A204.1 (cell line): ENCODE data around the gene CSNK1G2.
"Not testable (repeated sequence)": the region's sequence is repeated elsewhere in the genome, so short reads cannot be mapped to it uniquely, and the experiment has no call there.

Experiments
- FAIRE-seq: peaks from 2 replicates; lab custom pipeline; 2012; peaks lifted over from hg19 to GRCh38; lab: Jason Lieb, UNC

CSNK1G2 gene

DNA sequence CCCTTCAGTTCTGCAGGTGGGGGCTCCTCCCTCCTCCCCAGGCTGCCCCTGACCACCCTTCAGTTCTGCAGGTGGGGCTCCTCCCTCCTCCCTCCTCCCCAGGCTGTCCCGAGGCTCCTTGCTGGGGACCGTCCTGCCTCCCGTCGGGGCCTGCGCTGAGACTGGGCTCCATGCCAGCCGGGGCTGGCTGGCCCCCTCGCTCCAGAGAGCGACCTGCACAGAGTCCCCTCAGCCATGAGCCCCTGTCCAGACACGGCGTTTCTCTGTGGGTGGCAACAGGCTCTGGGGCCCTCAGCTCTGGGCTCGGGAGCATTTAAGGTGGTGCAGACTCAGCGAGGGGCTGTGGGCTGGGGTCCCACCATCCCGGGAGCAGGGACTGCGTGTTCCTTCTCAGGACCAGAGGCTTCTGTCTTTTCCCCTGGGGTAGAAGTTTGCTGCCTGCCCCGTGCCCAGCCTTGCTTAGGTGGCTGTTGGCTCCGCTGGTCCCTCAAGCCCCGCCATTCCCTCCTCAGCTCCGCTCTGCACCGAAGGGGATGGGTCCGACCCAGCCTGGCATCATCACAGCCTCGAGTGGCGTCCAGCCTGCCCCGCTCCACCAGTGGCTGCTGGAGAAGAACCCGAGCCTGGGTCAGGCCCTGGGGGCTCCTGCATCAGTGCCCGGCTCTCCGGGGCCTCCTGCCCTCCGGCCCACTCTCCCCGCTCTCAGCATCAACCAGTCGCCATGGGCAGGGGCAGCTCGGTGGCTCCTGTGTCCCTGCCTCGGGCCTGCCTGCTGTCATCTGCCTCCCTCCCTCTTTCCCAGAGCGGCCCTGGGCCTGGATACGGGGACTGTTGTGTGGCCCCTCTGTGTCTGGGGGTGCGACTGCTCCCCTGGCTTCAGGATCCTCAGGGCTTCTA, 27.6 kb downstream of the CSNK1G2 start:
- FAIRE-seq = no peak

DNA sequence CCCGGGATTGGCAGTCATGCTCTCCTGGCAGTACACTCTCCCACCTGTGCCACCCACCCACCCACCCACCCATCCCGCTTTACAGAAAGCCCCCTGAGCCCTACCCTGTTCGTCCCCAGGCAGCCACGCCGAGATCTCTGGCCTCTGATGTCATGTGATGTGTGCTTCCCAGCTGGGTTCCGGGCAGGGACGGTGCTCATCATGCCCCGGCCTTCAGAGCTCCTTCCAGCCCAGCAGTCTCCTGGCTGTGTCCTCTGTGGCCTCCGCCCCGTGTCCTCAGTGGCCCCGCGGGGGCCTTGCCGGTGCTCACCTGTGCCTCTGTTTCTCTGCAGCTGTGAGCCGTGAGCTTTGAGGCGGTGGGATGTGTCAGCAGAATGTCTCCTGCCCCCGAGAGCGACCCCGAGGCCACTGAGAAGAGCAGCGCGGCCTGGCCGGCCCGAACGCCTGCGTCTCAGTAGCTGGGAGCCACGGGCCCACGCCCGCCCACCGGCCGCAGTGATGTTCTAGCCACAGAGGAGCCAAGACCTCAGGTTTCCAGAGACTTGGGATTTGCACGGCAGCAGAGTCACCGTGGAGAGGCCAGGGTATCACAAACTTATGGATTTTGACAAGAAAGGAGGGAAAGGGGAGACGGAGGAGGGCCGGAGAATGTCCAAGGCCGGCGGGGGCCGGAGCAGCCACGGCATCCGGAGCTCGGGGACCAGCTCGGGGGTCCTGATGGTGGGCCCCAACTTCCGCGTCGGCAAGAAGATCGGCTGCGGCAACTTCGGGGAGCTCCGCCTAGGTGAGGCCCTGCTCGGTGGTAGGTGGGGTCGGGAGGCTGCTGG, 28.4 kb downstream of the CSNK1G2 start:
- FAIRE-seq = no peak

DNA sequence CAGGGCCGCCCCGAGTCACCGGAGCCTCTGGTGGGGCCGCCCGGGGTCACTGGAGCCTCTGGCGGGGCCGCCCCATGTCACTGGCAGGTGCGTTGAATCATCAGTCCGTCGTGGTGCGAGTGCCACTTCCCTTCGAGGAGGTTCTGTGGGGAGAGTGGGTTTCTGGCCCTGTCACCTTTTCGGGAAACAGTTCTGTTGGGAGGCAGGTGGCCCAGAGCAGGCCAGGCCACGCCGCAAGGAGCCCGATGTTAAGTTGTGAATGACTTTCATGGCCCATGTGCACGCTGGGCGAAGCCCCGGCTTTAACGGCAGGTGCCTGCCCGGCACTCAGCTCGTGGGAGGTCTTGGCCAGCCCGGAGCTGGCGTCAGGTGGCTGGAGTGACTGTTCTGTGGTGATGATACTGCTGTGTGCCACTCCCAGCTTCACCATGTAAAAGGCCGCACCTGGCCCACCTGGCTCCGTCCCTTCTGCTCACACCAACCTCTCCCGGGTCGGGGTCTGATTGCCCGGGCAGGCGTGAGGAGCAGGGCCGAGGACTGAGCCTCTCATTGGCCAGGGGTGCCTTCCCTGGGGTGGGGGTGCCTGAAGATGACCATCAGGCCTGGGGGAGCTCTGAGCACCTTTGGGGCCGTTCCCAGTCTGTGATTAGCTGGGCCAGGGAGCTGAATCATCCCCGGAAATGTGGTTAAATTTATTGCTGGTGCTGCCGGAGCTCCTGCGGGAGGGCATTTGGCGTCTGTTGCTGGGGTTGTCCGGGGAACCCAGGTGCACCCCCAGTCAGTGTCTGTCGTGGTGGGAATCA, 29.2 kb downstream of the CSNK1G2 start:
- FAIRE-seq = no peak

DNA sequence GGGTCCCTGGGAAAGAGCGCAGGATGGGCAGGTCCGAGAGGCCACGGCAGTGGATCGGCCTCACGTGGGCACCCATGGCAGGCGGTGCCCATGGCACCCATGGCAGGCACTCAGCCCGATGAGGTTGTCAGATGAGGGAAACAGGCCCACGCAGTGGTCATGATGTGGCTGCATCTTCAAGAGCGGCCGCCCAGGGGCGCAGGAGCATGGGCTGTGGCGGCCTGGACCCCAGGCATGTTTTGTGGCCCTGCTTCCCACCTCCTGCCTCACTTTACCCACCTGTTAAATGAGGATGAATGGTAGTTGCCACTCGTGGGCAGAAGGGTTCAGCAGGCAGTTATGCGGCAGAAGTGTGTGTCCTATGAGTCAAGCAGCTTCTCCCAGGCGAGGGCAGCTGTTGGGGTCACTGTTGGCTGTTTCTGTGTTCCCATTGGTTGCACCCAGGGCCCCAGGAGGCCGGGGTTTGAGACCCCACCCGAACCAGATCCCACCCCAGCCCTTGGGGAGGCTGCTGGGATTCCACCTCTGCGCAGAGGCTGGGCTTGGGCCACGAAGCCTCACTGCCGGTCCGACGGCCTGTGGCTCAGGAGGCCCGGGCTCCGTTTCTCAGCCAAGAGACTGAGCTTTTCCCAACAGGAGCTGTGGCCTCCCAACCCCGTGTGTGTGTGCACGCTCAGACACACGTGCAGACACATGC, 30.0 kb downstream of the CSNK1G2 start:
- no peak for FAIRE-seq

DNA sequence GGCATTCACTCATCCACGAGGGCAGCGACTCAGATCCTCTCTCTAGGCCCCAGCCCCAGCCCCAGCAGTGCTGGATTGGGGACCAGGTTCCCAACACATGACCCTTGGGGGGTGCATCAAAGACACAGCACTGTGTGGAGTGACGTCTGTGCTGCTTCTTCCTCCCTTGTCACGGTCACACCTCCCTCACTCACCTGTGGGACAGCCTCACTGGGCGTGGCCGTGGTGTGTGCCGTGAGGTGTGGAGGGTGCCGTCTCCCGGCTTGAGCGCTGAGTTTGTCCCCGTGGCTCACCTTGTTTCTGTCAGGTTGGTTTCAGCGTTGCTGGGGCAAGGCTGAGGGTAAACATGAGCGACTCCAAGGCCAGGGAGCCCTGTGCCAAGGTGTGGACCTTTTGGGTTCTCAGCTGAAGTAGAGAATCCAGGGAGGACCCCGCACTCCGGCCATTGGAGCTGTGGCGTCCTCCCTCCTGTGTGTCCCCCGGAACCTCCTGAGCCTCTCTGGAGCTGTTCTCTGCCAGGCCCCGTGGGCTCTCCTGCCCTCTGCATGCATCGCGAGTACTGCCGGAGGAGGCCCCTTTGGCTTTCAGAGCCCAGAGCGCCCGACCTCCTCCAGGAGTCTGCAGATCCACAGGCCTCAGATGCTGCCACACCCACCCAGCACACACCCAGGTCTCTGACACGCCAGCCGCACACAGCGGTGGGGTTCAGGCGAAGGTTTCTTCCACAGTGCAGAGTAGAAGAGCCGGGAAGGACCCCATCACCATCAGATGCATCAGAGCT, 33.6 kb downstream of the CSNK1G2 start:
- no peak for FAIRE-seq

DNA sequence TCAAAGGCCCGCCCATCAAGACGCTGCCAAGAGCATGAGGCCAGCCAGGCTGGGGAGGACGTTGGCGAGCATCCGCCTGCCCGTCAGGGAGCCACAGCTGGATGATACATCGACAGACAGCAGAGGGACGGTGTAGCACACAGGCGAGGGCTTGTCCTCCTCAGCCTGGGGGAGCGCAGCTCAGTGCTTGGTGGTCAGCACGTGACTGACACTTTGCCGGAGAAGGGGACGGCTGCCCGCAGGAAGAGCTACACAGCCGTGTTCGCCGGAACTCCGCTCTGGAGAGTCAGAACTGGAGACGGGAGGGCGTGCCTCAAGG, 34.1 kb downstream of the CSNK1G2 start:
- FAIRE-seq = no peak

DNA sequence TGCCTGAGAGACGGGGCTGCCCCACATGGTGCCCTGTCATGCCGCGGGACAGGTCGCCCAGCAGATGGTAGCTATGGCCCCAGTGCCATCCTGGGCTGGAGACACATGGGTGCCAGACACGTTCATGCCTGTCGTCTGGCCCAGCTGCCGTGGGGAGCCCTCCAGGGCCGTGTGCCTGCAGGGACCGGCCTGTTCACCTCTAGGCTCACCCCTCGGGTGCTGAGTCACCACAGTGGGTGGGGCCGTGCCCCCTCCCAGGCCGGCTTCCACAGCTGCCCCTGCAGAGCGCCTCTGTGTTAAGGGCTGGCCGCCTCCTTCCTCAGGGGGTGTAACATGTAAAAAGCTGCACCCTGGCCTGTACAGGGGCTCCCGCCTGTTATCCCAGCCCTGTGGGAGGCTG, 36.1 kb downstream of the CSNK1G2 start:
- no peak for FAIRE-seq

DNA sequence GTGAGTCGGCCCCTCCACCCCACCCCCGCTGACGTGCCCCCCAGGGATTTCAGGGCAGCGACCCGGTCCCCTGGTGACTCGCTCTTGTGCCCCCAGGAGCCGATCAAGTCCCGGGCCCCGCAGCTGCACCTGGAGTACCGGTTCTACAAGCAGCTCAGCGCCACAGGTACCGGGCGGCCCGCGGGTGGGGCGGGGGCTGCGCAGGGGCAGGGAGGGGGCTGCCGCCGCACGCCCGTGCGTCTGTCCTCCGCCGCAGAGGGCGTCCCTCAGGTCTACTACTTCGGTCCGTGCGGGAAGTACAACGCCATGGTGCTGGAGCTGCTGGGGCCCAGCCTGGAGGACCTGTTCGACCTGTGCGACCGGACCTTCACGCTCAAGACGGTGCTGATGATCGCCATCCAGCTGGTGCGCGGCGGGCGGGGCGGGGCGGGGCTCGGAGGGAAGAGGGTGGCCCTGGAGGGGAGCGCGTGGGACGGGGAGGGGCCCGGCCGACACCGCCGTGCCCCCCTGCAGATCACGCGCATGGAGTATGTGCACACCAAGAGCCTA, 37.4 kb downstream of the CSNK1G2 start:
- FAIRE-seq = no peak

DNA sequence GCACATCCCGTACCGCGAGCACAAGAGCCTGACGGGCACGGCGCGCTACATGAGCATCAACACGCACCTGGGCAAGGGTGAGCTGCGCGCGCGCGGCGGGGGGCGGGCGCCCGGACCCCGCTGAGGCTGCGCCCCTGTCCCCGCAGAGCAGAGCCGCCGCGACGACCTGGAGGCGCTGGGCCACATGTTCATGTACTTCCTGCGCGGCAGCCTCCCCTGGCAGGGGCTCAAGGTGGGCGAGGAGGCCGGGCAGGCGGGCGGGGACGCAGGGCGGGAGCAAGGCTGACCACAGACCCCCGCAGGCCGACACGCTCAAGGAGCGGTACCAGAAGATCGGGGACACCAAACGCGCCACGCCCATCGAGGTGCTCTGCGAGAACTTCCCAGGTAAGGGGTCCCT, 38.0 kb downstream of the CSNK1G2 start:
- FAIRE-seq = no peak

DNA sequence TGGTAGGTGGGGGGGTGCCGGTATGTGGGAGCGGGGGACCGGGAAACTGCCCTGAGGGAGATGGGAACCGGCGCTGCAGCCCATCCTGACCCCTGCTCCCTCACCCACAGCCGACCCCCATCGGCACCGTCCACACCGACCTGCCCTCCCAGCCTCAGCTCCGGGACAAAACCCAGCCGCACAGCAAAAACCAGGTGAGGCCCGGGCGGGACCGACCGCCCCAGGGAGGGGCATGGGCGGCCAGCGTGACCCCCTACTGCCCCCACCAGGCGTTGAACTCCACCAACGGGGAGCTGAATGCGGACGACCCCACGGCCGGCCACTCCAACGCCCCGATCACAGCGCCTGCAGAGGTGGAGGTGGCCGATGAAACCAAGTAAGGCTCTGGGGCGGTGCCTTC, 38.7 kb downstream of the CSNK1G2 start:
- no peak for FAIRE-seq

DNA sequence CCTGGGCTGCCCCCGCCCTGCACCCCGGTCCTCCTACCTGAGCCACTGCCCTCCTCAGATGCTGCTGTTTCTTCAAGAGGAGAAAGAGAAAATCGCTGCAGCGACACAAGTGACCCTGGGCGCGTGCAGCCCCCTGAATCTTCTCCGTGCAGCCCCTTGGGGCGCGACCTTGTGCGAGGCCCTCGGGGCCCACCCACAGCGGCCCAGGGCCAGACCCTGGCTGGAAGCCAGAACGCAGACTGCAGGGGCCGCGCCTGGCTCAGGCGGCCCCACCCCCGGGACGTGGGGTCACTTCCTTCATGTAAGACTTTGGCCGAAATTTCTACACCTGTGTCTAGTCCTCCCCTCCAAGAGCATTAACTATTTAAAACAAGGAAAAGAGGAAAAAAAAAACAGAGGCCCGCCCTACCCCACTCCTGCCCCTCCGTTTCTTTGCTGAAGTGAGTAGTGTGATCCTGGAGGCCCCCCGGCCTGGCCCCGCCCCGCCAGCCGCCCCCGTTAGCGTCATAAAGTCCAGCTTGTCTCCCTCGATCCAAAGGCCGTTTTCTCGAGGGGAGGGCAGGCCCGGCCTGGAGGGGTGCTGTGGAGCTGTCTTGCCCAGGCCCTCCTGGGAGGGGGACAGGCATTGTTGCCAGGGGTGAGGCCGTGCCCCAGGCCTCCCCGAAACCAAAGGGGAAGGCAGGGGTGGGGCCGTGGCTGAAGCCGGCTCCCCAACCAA, 39.3 kb downstream of the CSNK1G2 start:
- no peak for FAIRE-seq

DNA sequence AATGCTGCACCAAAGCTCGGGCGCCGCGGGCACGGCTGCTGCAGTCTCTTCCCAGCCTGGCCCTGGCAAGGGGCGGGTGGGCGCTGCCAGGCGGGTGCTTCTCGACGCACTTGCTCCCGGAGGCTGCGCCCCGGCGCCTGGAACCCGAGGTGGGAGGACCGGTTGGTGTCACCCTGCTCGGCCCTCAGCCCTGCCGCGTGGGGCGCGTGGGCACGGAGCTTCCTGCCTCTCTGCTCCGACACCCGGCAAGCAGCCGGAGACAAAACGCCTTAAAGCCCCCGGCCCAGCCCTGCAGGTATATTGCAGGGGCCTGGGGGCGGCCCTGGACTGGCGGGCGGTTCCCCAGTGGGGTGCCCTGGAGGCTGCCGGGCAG, 39.8 kb downstream of the CSNK1G2 start:
- FAIRE-seq = no peak

DNA sequence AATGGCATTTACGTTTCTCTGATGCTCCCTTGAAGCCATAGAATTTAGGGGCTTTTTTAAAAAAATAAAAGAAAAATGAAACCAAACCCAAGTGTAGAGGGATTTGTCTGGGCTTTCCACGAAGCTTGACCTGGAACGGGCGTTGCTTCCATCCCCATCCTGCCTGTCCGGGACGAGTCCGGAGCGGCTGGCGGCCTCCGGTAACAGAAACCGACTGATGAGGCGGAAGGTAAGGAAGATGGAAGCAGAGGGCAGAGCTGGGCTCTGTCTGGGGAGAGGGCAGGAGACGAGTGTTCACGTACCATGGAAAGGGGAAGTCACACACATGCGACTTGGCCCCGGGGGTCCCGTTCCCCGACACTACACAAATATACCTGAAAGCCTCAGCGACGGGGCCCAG, 40.3 kb downstream of the CSNK1G2 start:
- no peak for FAIRE-seq

DNA sequence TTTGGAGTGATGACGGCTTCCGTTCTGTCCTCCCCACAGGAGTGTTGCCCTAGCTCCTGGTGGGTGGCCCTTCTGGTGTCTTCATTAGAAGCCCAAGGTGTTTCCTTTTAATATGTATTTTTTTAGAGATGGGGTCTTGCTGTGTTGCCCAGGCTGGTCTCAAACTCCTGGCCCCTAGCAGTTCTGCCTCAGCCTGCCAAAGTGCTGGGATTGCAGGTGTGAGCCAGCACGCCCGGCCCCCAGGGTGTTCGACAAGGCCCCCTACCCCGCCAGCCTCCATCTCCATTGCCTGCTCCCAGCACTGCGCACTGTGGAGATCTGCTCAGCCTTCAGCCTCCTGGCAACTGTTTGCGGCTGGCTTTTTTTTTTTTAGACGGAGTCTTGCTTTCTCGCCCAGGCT, 43.4 kb downstream of the CSNK1G2 start:
- FAIRE-seq = no peak

DNA sequence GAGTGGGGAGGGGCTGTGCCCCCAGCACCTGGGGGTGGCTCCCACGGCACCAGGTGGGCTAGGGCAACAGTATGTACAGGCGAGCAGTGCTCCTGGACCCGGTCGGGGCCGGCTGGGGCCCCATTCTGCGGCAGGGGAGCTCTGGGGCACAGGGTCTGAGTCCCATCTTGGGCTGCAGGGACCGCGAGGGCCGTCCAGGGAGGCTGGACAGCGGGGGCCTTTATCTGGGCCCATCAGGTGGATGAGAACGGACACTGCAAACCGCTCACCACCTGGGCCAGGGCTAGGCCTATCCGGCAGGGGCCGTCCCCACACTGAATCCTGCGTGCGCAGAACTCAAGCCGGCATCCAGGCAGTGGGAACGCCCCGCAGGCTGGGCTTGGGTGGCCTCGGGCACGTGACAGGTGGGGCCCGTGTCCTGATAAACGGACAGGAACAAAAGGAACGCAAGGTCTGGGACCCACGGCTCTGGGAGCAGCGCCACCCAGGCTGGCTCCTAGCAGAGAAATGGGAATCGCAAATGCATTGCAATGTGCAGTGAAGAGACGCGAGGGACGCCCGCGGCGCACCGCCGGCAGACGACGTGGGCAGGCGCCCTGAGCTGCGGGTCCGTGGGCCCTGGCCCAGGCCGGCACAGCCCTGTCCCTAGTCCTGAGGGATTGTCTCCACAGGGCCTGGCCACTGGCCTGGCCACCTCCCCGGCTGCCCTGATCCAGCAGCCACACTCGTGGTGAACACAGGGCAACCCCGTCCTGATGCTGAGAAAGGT, 44.8 kb downstream of the CSNK1G2 start:
- FAIRE-seq = no peak

DNA sequence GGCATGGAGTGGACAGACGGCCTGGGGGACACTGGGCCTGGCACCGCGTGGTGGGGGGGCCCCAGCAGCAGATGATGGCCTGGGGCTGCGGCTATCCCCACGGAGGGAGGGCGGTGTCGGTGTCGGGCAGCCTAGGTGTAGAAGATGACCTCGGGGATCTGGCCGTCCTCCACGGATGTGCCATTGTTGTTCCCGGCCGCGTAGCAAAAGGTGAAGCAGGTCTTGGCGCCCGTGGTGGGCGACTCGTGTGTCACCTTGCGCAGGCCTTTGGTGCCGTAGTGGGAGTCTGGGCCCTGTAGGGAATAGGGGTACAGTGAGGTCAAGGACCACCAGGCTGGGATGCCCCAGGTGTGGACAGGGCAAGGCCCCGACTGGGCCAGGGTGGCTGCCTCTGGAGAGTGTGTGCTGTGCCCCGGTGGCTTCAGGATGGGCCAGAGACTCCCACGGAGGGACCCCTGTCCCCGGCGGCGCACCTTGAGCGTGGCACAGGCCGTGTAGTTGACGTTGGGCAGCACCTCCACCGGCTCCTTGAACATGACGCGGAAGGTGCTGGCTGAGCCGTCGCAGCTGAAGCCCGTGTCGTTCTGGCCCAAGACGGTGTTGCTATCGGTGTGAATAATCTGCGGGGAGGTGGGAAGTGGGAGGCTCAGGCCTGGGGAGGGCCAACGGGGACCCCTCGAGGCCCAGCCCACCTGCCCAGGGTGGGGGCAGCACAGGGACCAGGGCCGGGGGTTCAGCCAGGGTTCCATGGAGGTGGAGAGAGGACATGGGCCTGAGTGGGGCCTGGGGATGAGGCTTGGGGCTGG, 45.6 kb downstream of the CSNK1G2 start:
- FAIRE-seq = no peak

DNA sequence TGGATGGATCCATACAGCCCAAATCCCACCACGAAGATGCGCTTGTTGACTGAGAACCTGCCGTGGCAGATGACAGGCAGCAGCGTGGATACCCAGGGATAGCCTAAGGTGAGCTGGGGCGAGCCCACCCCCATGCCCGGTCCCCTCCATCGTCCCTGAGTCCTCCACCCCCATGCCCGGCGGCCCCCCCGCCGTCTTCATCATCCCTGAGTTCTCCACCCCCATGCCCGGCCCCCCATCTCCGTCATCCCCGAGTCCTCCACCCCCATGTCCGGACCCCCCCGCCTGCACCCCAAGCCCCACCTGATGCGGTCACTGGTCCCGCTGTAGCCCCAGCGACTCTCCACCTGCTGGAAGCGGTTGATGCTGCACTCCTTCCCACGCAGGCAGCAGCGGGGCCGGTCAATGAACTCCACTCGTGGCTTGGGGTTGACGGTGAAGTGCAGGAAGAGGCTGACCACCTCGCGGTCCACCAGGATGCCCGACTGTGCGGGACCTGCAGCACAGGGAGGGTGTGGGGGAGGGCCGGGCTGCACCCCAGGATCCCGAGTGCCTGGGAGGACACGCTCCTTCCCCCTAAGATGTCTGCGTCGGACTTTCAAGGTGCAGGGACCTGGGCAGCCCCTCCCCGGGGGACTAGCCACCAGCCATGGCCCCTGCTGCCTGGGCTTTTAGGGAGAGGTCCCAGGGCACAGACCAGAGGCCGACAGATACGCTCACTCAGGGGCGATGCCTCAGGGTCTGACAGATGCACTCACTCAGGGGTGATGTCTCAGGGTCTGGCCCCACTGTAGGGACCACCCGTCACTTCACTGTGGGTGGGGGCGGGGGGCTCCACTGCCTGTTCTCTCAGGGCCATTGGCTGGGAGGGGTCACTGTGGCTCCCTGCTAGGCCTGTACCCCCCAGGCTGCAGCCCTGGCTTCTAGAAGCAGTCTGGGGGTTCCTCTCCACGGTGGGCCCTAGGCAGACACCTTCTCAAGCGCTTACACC, 46.5 kb downstream of the CSNK1G2 start:
- no peak for FAIRE-seq

DNA sequence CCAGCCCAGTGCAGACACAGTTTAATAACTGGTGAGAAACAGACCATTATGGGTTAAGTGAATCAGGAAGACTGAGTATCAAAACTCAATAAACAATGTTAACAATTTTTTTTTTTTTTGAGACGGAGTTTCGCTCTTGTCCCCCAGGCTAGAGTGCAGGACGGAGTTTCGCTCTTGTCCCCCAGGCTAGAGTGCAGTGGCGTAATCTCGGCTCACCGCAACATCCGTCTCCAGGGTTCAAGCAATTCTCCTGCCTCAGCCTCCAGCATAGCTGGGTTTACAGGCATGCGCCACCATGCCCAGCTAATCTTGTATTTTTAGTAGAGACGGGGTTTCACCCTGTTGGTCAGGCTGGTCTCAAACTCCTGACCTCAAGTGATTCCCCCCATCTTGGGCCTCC, 47.5 kb downstream of the CSNK1G2 start:
- FAIRE-seq = not testable (repeated sequence)
